H1 (cell line): ENCODE measurements around the gene S100PBP.

Experiments
- EZH2 ChIP-seq: fragments of 200-600 bp; sonication (generic); IDR thresholded peaks from 2 replicates; pipeline ENCODE4 v1.7.1; 2012; ENCODE audit warnings: low read depth, mild to moderate bottlenecking, moderate library complexity, low read length, inconsistent platforms; ENCODE audit not compliant: severe bottlenecking
- KDM5A ChIP-seq: fragments of 200-600 bp; IDR thresholded peaks from 2 replicates; pipeline ENCODE4 v1.7.1; 2012; ENCODE audit warnings: mild to moderate bottlenecking, low read length, inconsistent platforms, mixed read lengths
- MAFK ChIP-seq: IDR thresholded peaks from 2 replicates; pipeline ENCODE4 v1.6.1; 2012; ENCODE audit warnings: low read depth, mild to moderate bottlenecking, improper control_type of control experiment, low read length
- POLR2A ChIP-seq, 2 experiments: IDR thresholded peaks; 1 replicate in 1 of 2; 2 replicates in 1 of 2; pipeline ENCODE4 v1.6.1; 2011; ENCODE audit warnings: low read depth in 2 of 2, low read length in 2 of 2, mild to moderate bottlenecking in 2 of 2; ENCODE audit errors: control extremely low read depth in 1 of 2
- POLR2AphosphoS5 ChIP-seq: IDR thresholded peaks from 2 replicates; pipeline ENCODE4 v1.6.1; 2011; ENCODE audit warnings: low read depth, low read length
- RFX5 ChIP-seq: IDR thresholded peaks from 2 replicates; pipeline ENCODE4 v1.6.1; 2011; ENCODE audit warnings: low read depth, low read length, improper control_type of control experiment, borderline replicate concordance
- ZNF274 ChIP-seq: IDR thresholded peaks from 2 replicates; pipeline ENCODE4 v1.7.0; 2012; ENCODE audit warnings: low read length, borderline replicate concordance; ENCODE audit errors: extremely low read depth
- TF ChIP-seq, protein P1 (sequence below): IDR thresholded peaks from 2 replicates; pipeline ENCODE4 v1.6.1; 2012; ENCODE audit warnings: low read length, inconsistent platforms
- TF ChIP-seq, protein P2 (sequence below), 3 experiments: IDR thresholded peaks; 1 replicate in 2 of 3; 2 replicates in 1 of 3; pipeline versions ENCODE4 v1.5.1 to v1.6.1; 2011; ENCODE audit warnings: low read length in 3 of 3, mild to moderate bottlenecking in 3 of 3, inconsistent platforms in 2 of 3, low read depth in 1 of 3, moderate library complexity in 1 of 3; ENCODE audit not compliant: insufficient read depth in 1 of 3; ENCODE audit errors: control extremely low read depth in 1 of 3

DNA sequence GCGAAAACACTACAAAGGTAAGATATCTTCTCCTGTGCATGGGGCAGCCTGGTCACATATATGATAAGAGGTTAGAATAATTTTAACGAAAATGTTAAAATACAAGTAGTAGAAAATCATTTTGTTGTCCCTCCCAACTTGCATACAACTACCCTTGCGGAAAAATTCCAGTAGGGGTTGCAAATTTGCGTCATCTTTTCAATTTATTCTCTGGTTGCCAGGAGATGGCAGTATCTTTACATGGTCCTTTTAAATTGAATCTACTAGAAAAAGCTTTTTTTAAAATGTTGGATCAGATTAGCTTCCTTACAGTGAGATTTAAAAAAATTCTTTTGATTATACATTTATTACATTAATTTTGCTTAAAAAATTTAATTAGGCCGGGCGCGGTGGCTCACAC lies 10.9 kb downstream of the S100PBP start:
- TF ChIP-seq, protein P1, sequence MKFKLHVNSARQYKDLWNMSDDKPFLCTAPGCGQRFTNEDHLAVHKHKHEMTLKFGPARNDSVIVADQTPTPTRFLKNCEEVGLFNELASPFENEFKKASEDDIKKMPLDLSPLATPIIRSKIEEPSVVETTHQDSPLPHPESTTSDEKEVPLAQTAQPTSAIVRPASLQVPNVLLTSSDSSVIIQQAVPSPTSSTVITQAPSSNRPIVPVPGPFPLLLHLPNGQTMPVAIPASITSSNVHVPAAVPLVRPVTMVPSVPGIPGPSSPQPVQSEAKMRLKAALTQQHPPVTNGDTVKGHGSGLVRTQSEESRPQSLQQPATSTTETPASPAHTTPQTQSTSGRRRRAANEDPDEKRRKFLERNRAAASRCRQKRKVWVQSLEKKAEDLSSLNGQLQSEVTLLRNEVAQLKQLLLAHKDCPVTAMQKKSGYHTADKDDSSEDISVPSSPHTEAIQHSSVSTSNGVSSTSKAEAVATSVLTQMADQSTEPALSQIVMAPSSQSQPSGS: no peak
- TF ChIP-seq, protein P2, sequence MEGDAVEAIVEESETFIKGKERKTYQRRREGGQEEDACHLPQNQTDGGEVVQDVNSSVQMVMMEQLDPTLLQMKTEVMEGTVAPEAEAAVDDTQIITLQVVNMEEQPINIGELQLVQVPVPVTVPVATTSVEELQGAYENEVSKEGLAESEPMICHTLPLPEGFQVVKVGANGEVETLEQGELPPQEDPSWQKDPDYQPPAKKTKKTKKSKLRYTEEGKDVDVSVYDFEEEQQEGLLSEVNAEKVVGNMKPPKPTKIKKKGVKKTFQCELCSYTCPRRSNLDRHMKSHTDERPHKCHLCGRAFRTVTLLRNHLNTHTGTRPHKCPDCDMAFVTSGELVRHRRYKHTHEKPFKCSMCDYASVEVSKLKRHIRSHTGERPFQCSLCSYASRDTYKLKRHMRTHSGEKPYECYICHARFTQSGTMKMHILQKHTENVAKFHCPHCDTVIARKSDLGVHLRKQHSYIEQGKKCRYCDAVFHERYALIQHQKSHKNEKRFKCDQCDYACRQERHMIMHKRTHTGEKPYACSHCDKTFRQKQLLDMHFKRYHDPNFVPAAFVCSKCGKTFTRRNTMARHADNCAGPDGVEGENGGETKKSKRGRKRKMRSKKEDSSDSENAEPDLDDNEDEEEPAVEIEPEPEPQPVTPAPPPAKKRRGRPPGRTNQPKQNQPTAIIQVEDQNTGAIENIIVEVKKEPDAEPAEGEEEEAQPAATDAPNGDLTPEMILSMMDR (IDR thresholded peaks at IDR 0.05; ENCODE audit: control extremely low read depth in 1 of 3, insufficient read depth in 1 of 3, low read depth in 1 of 3, low read length in 3 of 3): peak in 1 of 3 experiments; percentile 30; a peak in 1 of 4 replicates
- no peak for TF ChIP-seq RFX5
- no peak for TF ChIP-seq EZH2
- no peak for TF ChIP-seq POLR2AphosphoS5
- no peak for TF ChIP-seq POLR2A (IDR thresholded peaks at IDR 0.05; ENCODE audit: control extremely low read depth in 1 of 2, low read depth in 2 of 2, low read length in 2 of 2)
- TF ChIP-seq ZNF274: no peak
- TF ChIP-seq MAFK: no peak
- TF ChIP-seq KDM5A: no peak
